OCI-LY7 (cell line): Measurements from ENCODE around the gene CDX1.

ENCODE experiments used
- EZH2phosphoT487 ChIP-seq: fragments of 200-600 bp; sonication (generic); IDR thresholded peaks from 2 replicates; pipeline ENCODE4 v1.6.1; 2018; ENCODE audit warnings: low read depth, borderline replicate concordance, mild to moderate bottlenecking, mixed run types, antibody characterized with exemption, low read length, moderate library complexity, mixed read lengths
- TF ChIP-seq, protein P1 (sequence below): fragments of 200-600 bp; sonication (generic); conservative IDR thresholded peaks from 2 replicates; pipeline ENCODE4 v1.5.1; 2014; ENCODE audit warnings: mild to moderate bottlenecking, antibody characterized with exemption, low read length, moderate library complexity, mixed read lengths

GRCh38 chr5:150120617-150121447 lies 45.7 kb upstream of the CDX1 start:
- TF ChIP-seq, protein P1, sequence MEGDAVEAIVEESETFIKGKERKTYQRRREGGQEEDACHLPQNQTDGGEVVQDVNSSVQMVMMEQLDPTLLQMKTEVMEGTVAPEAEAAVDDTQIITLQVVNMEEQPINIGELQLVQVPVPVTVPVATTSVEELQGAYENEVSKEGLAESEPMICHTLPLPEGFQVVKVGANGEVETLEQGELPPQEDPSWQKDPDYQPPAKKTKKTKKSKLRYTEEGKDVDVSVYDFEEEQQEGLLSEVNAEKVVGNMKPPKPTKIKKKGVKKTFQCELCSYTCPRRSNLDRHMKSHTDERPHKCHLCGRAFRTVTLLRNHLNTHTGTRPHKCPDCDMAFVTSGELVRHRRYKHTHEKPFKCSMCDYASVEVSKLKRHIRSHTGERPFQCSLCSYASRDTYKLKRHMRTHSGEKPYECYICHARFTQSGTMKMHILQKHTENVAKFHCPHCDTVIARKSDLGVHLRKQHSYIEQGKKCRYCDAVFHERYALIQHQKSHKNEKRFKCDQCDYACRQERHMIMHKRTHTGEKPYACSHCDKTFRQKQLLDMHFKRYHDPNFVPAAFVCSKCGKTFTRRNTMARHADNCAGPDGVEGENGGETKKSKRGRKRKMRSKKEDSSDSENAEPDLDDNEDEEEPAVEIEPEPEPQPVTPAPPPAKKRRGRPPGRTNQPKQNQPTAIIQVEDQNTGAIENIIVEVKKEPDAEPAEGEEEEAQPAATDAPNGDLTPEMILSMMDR = no peak
- no peak for TF ChIP-seq EZH2phosphoT487
